OCI-LY3 (cell line): ENCODE data around the gene CASP6.

ENCODE experiments used
- EZH2phosphoT487 ChIP-seq: fragments of 200-600 bp; shearing (Covaris generic); IDR thresholded peaks from 2 replicates; pipeline ENCODE4 v1.6.1; 2018; ENCODE audit warnings: antibody characterized with exemption, mixed run types, low read depth
- TF ChIP-seq, protein P1 (sequence below): fragments of 200-600, 300-600 bp; sonication (generic); IDR thresholded peaks from 2 replicates; pipeline ENCODE4 v1.5.1; 2014; ENCODE audit warnings: antibody characterized with exemption, low read length, low read depth

DNA sequence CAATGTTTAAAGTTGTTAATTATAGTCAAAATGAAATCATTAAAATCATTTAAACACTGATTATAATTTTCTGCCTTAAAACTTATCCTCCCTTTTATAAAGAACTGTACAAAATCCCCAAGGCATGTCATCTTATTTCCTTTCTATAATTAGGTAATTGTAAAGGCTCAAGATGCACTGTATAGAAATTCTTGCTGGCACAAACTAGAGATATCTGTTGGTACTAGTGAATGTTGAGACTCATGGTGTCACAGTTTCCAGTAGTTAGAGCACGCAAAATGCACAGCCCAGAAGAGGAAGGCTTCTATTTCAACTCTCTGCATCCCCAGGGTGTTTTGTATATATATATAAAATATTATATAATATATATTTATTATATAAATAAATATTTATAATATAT lies 49.3 kb upstream of the CASP6 start:
- TF ChIP-seq, protein P1, sequence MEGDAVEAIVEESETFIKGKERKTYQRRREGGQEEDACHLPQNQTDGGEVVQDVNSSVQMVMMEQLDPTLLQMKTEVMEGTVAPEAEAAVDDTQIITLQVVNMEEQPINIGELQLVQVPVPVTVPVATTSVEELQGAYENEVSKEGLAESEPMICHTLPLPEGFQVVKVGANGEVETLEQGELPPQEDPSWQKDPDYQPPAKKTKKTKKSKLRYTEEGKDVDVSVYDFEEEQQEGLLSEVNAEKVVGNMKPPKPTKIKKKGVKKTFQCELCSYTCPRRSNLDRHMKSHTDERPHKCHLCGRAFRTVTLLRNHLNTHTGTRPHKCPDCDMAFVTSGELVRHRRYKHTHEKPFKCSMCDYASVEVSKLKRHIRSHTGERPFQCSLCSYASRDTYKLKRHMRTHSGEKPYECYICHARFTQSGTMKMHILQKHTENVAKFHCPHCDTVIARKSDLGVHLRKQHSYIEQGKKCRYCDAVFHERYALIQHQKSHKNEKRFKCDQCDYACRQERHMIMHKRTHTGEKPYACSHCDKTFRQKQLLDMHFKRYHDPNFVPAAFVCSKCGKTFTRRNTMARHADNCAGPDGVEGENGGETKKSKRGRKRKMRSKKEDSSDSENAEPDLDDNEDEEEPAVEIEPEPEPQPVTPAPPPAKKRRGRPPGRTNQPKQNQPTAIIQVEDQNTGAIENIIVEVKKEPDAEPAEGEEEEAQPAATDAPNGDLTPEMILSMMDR: no peak
- no peak for TF ChIP-seq EZH2phosphoT487
